Nasal cavity respiratory epithelium epithelial cell of viscerocranial mucosa (primary cell): ENCODE measurements around the gene ARHGAP40. TPM values are rescaled to one million over a fixed set of nuclear protein-coding genes. Genes with fewer than 3 reads are reported as not detected.

Experiments used
- total RNA-seq: library from RNA; depleted of rRNA; stranded (reverse); fragments of >200 nt; gene quantifications from 2 replicates; pipeline ENCODE4 v1.2.3, GENCODE V29; 2014

The ARHGAP40 gene
- total RNA-seq: 0.68 and 4.3 TPM in 2 replicates

GRCh38 chr20:38601216-38602184, at the start of gene ARHGAP40:
TSS of gene ARHGAP40 (plus strand) at chr20:38601809.

GRCh38 chr20:38581013-38581412, 20.6 kb upstream of the ARHGAP40 start, which contains the start of gene ADIG:
TSS of gene ADIG (plus strand) at chr20:38581197. CDS start at chr20:38581251, 54 bp downstream.

Other genes with a start within 250 kb of the ARHGAP40 start
- gene SNHG17, start 166.5 kb upstream of the ARHGAP40 start, total RNA-seq: 25.5 and 26.0 TPM in 2 replicates
- gene RALGAPB, start 129.0 kb upstream of the ARHGAP40 start, total RNA-seq: 32.5 and 51.0 TPM in 2 replicates
- not detected in 2 replicates for gene ADIG, start 20.6 kb upstream of the ARHGAP40 start, total RNA-seq
- gene SLC32A1, start 122.7 kb downstream of the ARHGAP40 start, total RNA-seq: not detected in 2 replicates
- 10.3 and 14.0 TPM in 2 replicates for gene ACTR5, start 146.7 kb downstream of the ARHGAP40 start, total RNA-seq
- gene PPP1R16B, start 203.9 kb downstream of the ARHGAP40 start, total RNA-seq: under 0.01 and 0.21 TPM in 2 replicates